Stimulated activated CD4-positive, alpha-beta T cell treated with anti-CD3 and anti-CD28 coated beads, Interleukin-4, amount 100 ng/mL, for 4 hours (primary cell): ENCODE data around the gene C22orf39.

Experiments used
- DNase-seq, 2 experiments: peaks; one replicate each; pipeline ENCODE4 v3.0.0-alpha.2; 2020

The C22orf39 gene

GRCh38 chr22:19396934-19397733 lies 50.4 kb downstream of the C22orf39 start:
- no peak for DNase-seq

GRCh38 chr22:19396561-19396933 lies 51.0 kb downstream of the C22orf39 start:
- no peak for DNase-seq

GRCh38 chr22:19395276-19395675 lies 52.2 kb downstream of the C22orf39 start:
- no peak for DNase-seq

GRCh38 chr22:19394274-19395050 lies 53.0 kb downstream of the C22orf39 start:
- no peak for DNase-seq

GRCh38 chr22:19393704-19394103 lies 53.8 kb downstream of the C22orf39 start:
- DNase-seq = no peak
